RWPE2 (cell line): Measurements from ENCODE around the gene BEX1.
"Not testable (repeated sequence)": the region's sequence is repeated elsewhere in the genome, so short reads cannot be mapped to it uniquely, and the experiment has no call there.

ENCODE experiments used
- ATAC-seq: fragments of 200-7000 bp; cut with Tn5 transposase; 3 replicates; pipeline ENCODE4 v1.9.1; 2021; ENCODE audit warnings: low read depth
- DNase-seq: peaks from one replicate; pipeline ENCODE4 v3.0.0-alpha.2; 2020; ENCODE audit warnings: low spot score
- H3K27ac ChIP-seq: fragments of 450-650 bp; 2 replicates; pipeline ENCODE4 v1.5.1; 2017; ENCODE audit warnings: mild to moderate bottlenecking; ENCODE audit not compliant: poor library complexity, severe bottlenecking
- H3K27me3 ChIP-seq: fragments of 250-450 bp; sonication (Bioruptor Pico); 2 replicates; pipeline ENCODE4 v1.5.1; 2021; ENCODE audit warnings: mild to moderate bottlenecking, moderate library complexity; ENCODE audit not compliant: insufficient read depth, poor library complexity, severe bottlenecking
- H3K36me3 ChIP-seq: fragments of 250-450 bp; sonication (Bioruptor Pico); 2 replicates; pipeline ENCODE4 v1.5.1; 2020; ENCODE audit warnings: low read depth, mild to moderate bottlenecking, moderate library complexity
- H3K4me1 ChIP-seq: fragments of 250-450 bp; sonication (Bioruptor Pico); 2 replicates; pipeline ENCODE4 v1.5.1; 2021; ENCODE audit warnings: mild to moderate bottlenecking, moderate library complexity; ENCODE audit not compliant: insufficient read depth, poor library complexity, severe bottlenecking
- H3K4me3 ChIP-seq: fragments of 250-450 bp; sonication (Bioruptor Pico); 2 replicates; pipeline ENCODE4 v1.5.1; 2021; ENCODE audit warnings: mild to moderate bottlenecking, moderate library complexity; ENCODE audit not compliant: severe bottlenecking
- H3K9me3 ChIP-seq: fragments of 250-450 bp; sonication (Bioruptor Pico); 2 replicates; pipeline ENCODE4 v1.5.1; 2021; ENCODE audit warnings: mild to moderate bottlenecking, moderate library complexity; ENCODE audit not compliant: severe bottlenecking
- TF ChIP-seq, protein P1 (sequence below): fragments of 450-650 bp; IDR thresholded peaks from one replicate; pipeline ENCODE4 v1.5.1; 2017; ENCODE audit warnings: mild to moderate bottlenecking, moderate library complexity; ENCODE audit not compliant: poor library complexity, severe bottlenecking

BEX1 gene

GRCh38 chrX:103052625-103053024 is 11.3 kb downstream of the BEX1 start:
- TF ChIP-seq, protein P1, sequence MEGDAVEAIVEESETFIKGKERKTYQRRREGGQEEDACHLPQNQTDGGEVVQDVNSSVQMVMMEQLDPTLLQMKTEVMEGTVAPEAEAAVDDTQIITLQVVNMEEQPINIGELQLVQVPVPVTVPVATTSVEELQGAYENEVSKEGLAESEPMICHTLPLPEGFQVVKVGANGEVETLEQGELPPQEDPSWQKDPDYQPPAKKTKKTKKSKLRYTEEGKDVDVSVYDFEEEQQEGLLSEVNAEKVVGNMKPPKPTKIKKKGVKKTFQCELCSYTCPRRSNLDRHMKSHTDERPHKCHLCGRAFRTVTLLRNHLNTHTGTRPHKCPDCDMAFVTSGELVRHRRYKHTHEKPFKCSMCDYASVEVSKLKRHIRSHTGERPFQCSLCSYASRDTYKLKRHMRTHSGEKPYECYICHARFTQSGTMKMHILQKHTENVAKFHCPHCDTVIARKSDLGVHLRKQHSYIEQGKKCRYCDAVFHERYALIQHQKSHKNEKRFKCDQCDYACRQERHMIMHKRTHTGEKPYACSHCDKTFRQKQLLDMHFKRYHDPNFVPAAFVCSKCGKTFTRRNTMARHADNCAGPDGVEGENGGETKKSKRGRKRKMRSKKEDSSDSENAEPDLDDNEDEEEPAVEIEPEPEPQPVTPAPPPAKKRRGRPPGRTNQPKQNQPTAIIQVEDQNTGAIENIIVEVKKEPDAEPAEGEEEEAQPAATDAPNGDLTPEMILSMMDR = no peak
- no peak overlapping the region for H3K27ac ChIP-seq
- ATAC-seq = no peak

DNA sequence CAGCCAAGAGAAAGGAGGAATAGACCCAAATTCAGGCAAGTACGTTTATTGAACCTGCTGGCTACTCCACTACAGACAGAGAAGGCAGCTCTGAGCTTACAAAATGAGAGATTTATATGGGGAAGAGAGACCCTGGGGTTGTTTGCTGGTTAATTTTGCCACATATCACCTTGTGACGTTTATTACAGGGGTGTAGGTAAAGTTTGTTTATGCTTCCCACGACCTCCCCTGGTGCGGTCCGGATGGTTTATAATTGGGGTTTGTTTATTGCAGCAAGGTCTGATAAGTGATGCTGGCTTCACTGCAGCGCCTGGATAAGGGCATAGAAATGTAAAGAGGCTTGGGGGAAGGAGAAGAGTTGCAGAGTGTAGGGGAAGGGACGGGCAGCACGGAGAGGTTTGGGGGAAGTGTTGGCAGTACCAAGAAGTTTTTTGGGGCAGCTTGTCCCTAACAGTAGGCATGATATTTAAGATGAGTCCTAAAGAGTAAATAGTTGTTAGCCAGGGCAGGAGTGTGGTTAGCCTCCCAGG is 12.6 kb downstream of the BEX1 start:
- no peak for ATAC-seq
- H3K27ac ChIP-seq = no peak overlapping the region
- H3K9me3 ChIP-seq = no peaks in the 10 kb centered on the region
- TF ChIP-seq, protein P1 = no peak
- no peak overlapping the region for H3K4me3 ChIP-seq
- H3K4me1 ChIP-seq = no peaks in the 10 kb centered on the region
- no peak for DNase-seq
- no peaks in the 10 kb centered on the region for H3K36me3 ChIP-seq
- no peaks in the 10 kb centered on the region for H3K27me3 ChIP-seq

More at GRCh38 chrX:103052625-103053024, 11.3 kb downstream of the BEX1 start:
- H3K4me3 ChIP-seq = no peak overlapping the region
- DNase-seq = no peak
- no peaks in the 10 kb centered on the region for H3K9me3 ChIP-seq
- H3K27me3 ChIP-seq = no peaks in the 10 kb centered on the region
- no peaks in the 10 kb centered on the region for H3K36me3 ChIP-seq
- H3K4me1 ChIP-seq = no peaks in the 10 kb centered on the region

- H3K4me3 ChIP-seq, DNase-seq, ATAC-seq, H3K36me3 ChIP-seq, H3K9me3 ChIP-seq, H3K27ac ChIP-seq, H3K27me3 ChIP-seq, H3K4me1 ChIP-seq: not testable (repeated sequence)
Observed at GRCh38 chrX:103033371-103033770, 30.6 kb downstream of the BEX1 start.

GRCh38 chrX:103017542-103017941 is 46.4 kb downstream of the BEX1 start:
- ATAC-seq (no peak), DNase-seq (no peak)
- H3K27me3 ChIP-seq = no peaks in the 10 kb centered on the region
- H3K27ac ChIP-seq = no peak overlapping the region
- H3K36me3 ChIP-seq = no peaks in the 10 kb centered on the region
- TF ChIP-seq, protein P1 = no peak
- H3K4me1 ChIP-seq = no peaks in the 10 kb centered on the region
- H3K4me3 ChIP-seq = no peak overlapping the region
- no peaks in the 10 kb centered on the region for H3K9me3 ChIP-seq

DNA sequence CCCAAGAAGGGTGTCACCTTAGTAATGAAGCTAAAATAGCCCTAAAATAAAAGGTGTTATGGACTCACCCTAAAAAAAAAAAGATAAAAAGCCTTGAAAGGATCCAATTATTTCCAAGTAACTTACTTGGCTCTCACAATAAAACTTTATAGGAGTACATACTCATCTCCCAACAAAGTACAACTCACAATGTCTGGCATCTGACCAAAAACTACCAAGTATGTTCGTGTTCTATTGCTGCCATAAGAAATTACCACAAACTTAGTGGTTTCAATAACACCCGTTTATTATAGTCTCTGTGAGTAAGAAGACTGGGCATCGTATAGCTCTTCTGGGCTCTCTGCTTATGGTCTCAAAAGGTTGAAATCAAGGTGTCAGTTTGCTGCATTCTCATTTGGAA is 51.0 kb downstream of the BEX1 start:
- Histone ChIP-seq H3K4me1 (no peaks in the 10 kb centered on the region), H3K27me3 (no peaks in the 10 kb centered on the region), H3K9me3 (no peaks in the 10 kb centered on the region), H3K4me3 (no peak overlapping the region), H3K27ac (no peak overlapping the region), H3K36me3 (no peaks in the 10 kb centered on the region)
- no peak for ATAC-seq
- TF ChIP-seq, protein P1 = no peak
- no peak for DNase-seq
